ENCODE measurements around the gene SPEF1.

The SPEF1 gene

GRCh38 chr20:3814928-3815495 lies 33.8 kb upstream of the SPEF1 start:
- Histone ChIP-seq H3K9ac (ENCODE audit: low read depth, low read length) (no peak overlapping the region), H3K36me3 (ENCODE audit: insufficient read depth, low read length) (no peaks in the 10 kb centered on the region), H3K4me1 (ENCODE audit: insufficient read depth, low read length) (peaks cover 20% of the 10 kb centered on the region), H3K9me3 (ENCODE audit: control insufficient read depth, insufficient read depth, low read length) (no peaks in the 10 kb centered on the region)

GRCh38 chr20:3813848-3814581 lies 32.8 kb upstream of the SPEF1 start:
- H3K9ac ChIP-seq (ENCODE audit: low read depth, low read length) = no peak overlapping the region
- peaks cover 15% of the 10 kb centered on the region for H3K4me1 ChIP-seq (ENCODE audit: insufficient read depth, low read length)
- H3K36me3 ChIP-seq (ENCODE audit: insufficient read depth, low read length) = no peaks in the 10 kb centered on the region
- no peaks in the 10 kb centered on the region for H3K9me3 ChIP-seq (ENCODE audit: control insufficient read depth, insufficient read depth, low read length)

- no peaks in the 10 kb centered on the region for H3K36me3 ChIP-seq (ENCODE audit: insufficient read depth, low read length)
- no peak overlapping the region for H3K9ac ChIP-seq (ENCODE audit: low read depth, low read length)
- no peaks in the 10 kb centered on the region for H3K9me3 ChIP-seq (ENCODE audit: control insufficient read depth, insufficient read depth, low read length)
Observed at GRCh38 chr20:3812975-3813847, 32.0 kb upstream of the SPEF1 start.

GRCh38 chr20:3812259-3812681 lies 31.0 kb upstream of the SPEF1 start:
- Histone ChIP-seq H3K9me3 (ENCODE audit: control insufficient read depth, insufficient read depth, low read length) (no peaks in the 10 kb centered on the region), H3K4me1 (ENCODE audit: insufficient read depth, low read length) (peaks cover 27% of the 10 kb centered on the region), H3K36me3 (ENCODE audit: insufficient read depth, low read length) (no peaks in the 10 kb centered on the region), H3K9ac (ENCODE audit: low read depth, low read length) (no peak overlapping the region)

More at GRCh38 chr20:3812975-3813847, 32.0 kb upstream of the SPEF1 start:
- H3K4me1 ChIP-seq (ENCODE audit: insufficient read depth, low read length) = peaks cover 18% of the 10 kb centered on the region

- H3K9ac ChIP-seq (ENCODE audit: low read depth, low read length) = no peak overlapping the region
- no peaks in the 10 kb centered on the region for H3K9me3 ChIP-seq (ENCODE audit: control insufficient read depth, insufficient read depth, low read length)
- peaks cover 31% of the 10 kb centered on the region for H3K4me1 ChIP-seq (ENCODE audit: insufficient read depth, low read length)
- no peaks in the 10 kb centered on the region for H3K36me3 ChIP-seq (ENCODE audit: insufficient read depth, low read length)
Observed at GRCh38 chr20:3811467-3812258, 30.4 kb upstream of the SPEF1 start.

GRCh38 chr20:3808544-3808943 lies 27.3 kb upstream of the SPEF1 start:
- Histone ChIP-seq H3K9ac (ENCODE audit: low read depth, low read length) (no peak overlapping the region), H3K36me3 (ENCODE audit: insufficient read depth, low read length) (no peaks in the 10 kb centered on the region), H3K4me1 (ENCODE audit: insufficient read depth, low read length) (peaks cover 26% of the 10 kb centered on the region; the same call in 1 of the 2 replicates), H3K9me3 (ENCODE audit: control insufficient read depth, insufficient read depth, low read length) (no peaks in the 10 kb centered on the region)

- Histone ChIP-seq H3K9me3 (ENCODE audit: control insufficient read depth, insufficient read depth, low read length) (no peaks in the 10 kb centered on the region), H3K9ac (ENCODE audit: low read depth, low read length) (no peak overlapping the region), H3K36me3 (ENCODE audit: insufficient read depth, low read length) (no peaks in the 10 kb centered on the region), H3K4me1 (ENCODE audit: insufficient read depth, low read length) (peaks cover 31% of the 10 kb centered on the region)
Observed at GRCh38 chr20:3804781-3805180, 23.5 kb upstream of the SPEF1 start.

GRCh38 chr20:3804254-3804751 lies 23.1 kb upstream of the SPEF1 start:
- Histone ChIP-seq H3K9ac (ENCODE audit: low read depth, low read length) (no peak overlapping the region), H3K4me1 (ENCODE audit: insufficient read depth, low read length) (peaks cover 34% of the 10 kb centered on the region), H3K36me3 (ENCODE audit: insufficient read depth, low read length) (no peaks in the 10 kb centered on the region), H3K9me3 (ENCODE audit: control insufficient read depth, insufficient read depth, low read length) (no peaks in the 10 kb centered on the region)

GRCh38 chr20:3803854-3804253 lies 22.6 kb upstream of the SPEF1 start:
- peaks cover 38% of the 10 kb centered on the region for H3K4me1 ChIP-seq (ENCODE audit: insufficient read depth, low read length)
- no peaks in the 10 kb centered on the region for H3K36me3 ChIP-seq (ENCODE audit: insufficient read depth, low read length)

GRCh38 chr20:3803289-3803688 lies 22.0 kb upstream of the SPEF1 start:
- Histone ChIP-seq H3K36me3 (ENCODE audit: insufficient read depth, low read length) (no peaks in the 10 kb centered on the region), H3K9me3 (ENCODE audit: control insufficient read depth, insufficient read depth, low read length) (no peaks in the 10 kb centered on the region), H3K4me1 (ENCODE audit: insufficient read depth, low read length) (peaks cover 40% of the 10 kb centered on the region), H3K9ac (ENCODE audit: low read depth, low read length) (no peak overlapping the region)

More at GRCh38 chr20:3803854-3804253, 22.6 kb upstream of the SPEF1 start:
- H3K9ac ChIP-seq (ENCODE audit: low read depth, low read length) = no peak overlapping the region
- no peaks in the 10 kb centered on the region for H3K9me3 ChIP-seq (ENCODE audit: control insufficient read depth, insufficient read depth, low read length)

GRCh38 chr20:3802524-3803239 lies 21.4 kb upstream of the SPEF1 start:
- no peaks in the 10 kb centered on the region for H3K9me3 ChIP-seq (ENCODE audit: control insufficient read depth, insufficient read depth, low read length)
- no peak overlapping the region for H3K9ac ChIP-seq (ENCODE audit: low read depth, low read length)
- H3K36me3 ChIP-seq (ENCODE audit: insufficient read depth, low read length) = no peaks in the 10 kb centered on the region
- peaks cover 40% of the 10 kb centered on the region for H3K4me1 ChIP-seq (ENCODE audit: insufficient read depth, low read length)

GRCh38 chr20:3801846-3802245 lies 20.6 kb upstream of the SPEF1 start:
- Histone ChIP-seq H3K9ac (ENCODE audit: low read depth, low read length) (no peak overlapping the region), H3K9me3 (ENCODE audit: control insufficient read depth, insufficient read depth, low read length) (no peaks in the 10 kb centered on the region), H3K36me3 (ENCODE audit: insufficient read depth, low read length) (no peaks in the 10 kb centered on the region), H3K4me1 (ENCODE audit: insufficient read depth, low read length) (peaks cover 37% of the 10 kb centered on the region)

GRCh38 chr20:3801299-3801698 lies 20.1 kb upstream of the SPEF1 start:
- H3K9me3 ChIP-seq (ENCODE audit: control insufficient read depth, insufficient read depth, low read length) = no peaks in the 10 kb centered on the region
- no peaks in the 10 kb centered on the region for H3K36me3 ChIP-seq (ENCODE audit: insufficient read depth, low read length)
- no peak overlapping the region for H3K9ac ChIP-seq (ENCODE audit: low read depth, low read length)
- H3K4me1 ChIP-seq (ENCODE audit: insufficient read depth, low read length) = peaks cover 37% of the 10 kb centered on the region

All from ES-I3 (cell line).